Hepatocyte (in vitro differentiated cells): ENCODE measurements around the gene STIM2. TPM values are rescaled to one million over a fixed set of nuclear protein-coding genes. Genes with fewer than 3 reads are reported as not detected.
"Not testable (repeated sequence)": the region's sequence is repeated elsewhere in the genome, so short reads cannot be mapped to it uniquely, and the experiment has no call there.

Experiments used
- DNase-seq: peaks from one replicate; pipeline ENCODE4 v3.0.0-alpha.2; 2016; ENCODE audit warnings: low spot score
- H2AFZ ChIP-seq: fragments of 200-600 bp; sonication (generic); 2 replicates; pipeline ENCODE4 v1.6.0; 2016; ENCODE audit warnings: antibody characterized with exemption, mild to moderate bottlenecking
- H3K27ac ChIP-seq: fragments of 200-600 bp; sonication (generic); 2 replicates; pipeline ENCODE4 v1.5.1; 2016; ENCODE audit warnings: mild to moderate bottlenecking
- H3K27me3 ChIP-seq: fragments of 200-600 bp; sonication (generic); 2 replicates; pipeline ENCODE4 v1.6.1; 2016
- H3K36me3 ChIP-seq: fragments of 200-600 bp; sonication (generic); replicated peaks from 2 replicates; pipeline ENCODE4 v1.5.1; 2016; ENCODE audit warnings: low read depth; ENCODE audit not compliant: insufficient read depth
- H3K4me1 ChIP-seq: fragments of 200-600 bp; sonication (generic); 2 replicates; pipeline ENCODE4 v1.5.1; 2016; ENCODE audit warnings: mild to moderate bottlenecking, moderate library complexity; ENCODE audit not compliant: insufficient read depth
- H3K4me2 ChIP-seq: fragments of 200-600 bp; sonication (generic); 2 replicates; pipeline ENCODE4 v1.6.0; 2016
- H3K4me3 ChIP-seq: fragments of 200-600 bp; sonication (generic); 2 replicates; pipeline ENCODE4 v1.5.1; 2016; ENCODE audit warnings: mild to moderate bottlenecking
- H3K79me2 ChIP-seq: fragments of 200-600 bp; sonication (generic); 2 replicates; pipeline ENCODE4 v1.6.0; 2017; ENCODE audit warnings: mild to moderate bottlenecking
- H3K9me2 ChIP-seq: fragments of 200-600 bp; sonication (generic); replicated peaks from 2 replicates; pipeline ENCODE4 v1.6.0; 2017; ENCODE audit warnings: mild to moderate bottlenecking; ENCODE audit not compliant: insufficient read depth
- H3K9me3 ChIP-seq: fragments of 200-600 bp; sonication (generic); 2 replicates; pipeline ENCODE4 v1.5.1; 2016; ENCODE audit warnings: low read depth, mild to moderate bottlenecking
- H4K20me1 ChIP-seq: fragments of 200-600 bp; sonication (generic); 2 replicates; pipeline ENCODE4 v1.6.0; 2016; ENCODE audit warnings: mild to moderate bottlenecking; ENCODE audit not compliant: insufficient read depth, poor library complexity, severe bottlenecking
- EZH2 ChIP-seq: fragments of 200-600 bp; sonication (generic); IDR thresholded peaks from 2 replicates; pipeline ENCODE4 v1.6.1; 2016; ENCODE audit warnings: antibody characterized with exemption, mild to moderate bottlenecking, borderline replicate concordance
- EZH2phosphoT487 ChIP-seq: fragments of 200-600 bp; sonication (generic); IDR thresholded peaks from one replicate; pipeline ENCODE4 v1.6.1; 2018; ENCODE audit warnings: antibody characterized with exemption, mild to moderate bottlenecking, low read depth, moderate library complexity; ENCODE audit not compliant: unreplicated experiment, severe bottlenecking
- WGBS: methylation state at CpG from one replicate; pipeline ENCODE4 v1.1.6; 2016; ENCODE audit warnings: low lambda C conversion rate; ENCODE audit errors: missing lambda C conversion rate; 5-methylcytosine and 5-hydroxymethylcytosine counted together
- polyA plus RNA-seq: library from polyadenylated mRNA; unstranded; fragments of >200 nt; fragmentation: Nextera tagmentation; extraction: Ambion mirVana; gene quantifications from 2 replicates; pipeline ENCODE4 v1.2.1, GENCODE V29; 2016
- total RNA-seq: library from RNA; depleted of rRNA; stranded (reverse); fragments of >200 nt; gene quantifications from 2 replicates; pipeline ENCODE4 v1.2.3, GENCODE V29; 2014
- TF ChIP-seq, protein P1 (sequence below): fragments of 200-600 bp; sonication (generic); IDR thresholded peaks from 2 replicates; pipeline ENCODE4 v1.5.1; 2016; ENCODE audit warnings: antibody characterized with exemption, mild to moderate bottlenecking; ENCODE audit not compliant: poor library complexity

Gene STIM2
- total and polyA plus RNA-seq, 2 experiments from 2014 or later, result 13.2 to 17.0 TPM

DNA sequence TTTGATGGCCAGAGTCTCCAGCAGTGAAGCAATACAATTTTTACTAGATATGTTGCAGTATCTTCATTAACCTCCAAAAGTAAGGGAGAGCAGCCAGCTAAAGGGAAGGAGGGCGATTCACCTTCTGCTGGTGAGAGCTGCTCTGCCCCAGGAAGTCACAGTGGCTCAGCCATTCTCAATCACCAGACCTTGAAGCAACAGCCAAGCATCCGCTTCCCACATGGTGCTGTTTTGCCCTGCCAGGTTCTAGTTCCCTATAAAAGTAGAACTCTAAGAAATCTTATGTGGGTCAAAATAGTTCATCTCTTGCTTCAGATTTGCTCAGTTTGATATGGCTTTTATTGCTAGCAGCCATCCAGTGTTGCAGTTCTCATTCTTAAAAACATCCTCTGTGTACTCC, 166.8 kb downstream of the STIM2 start:
- Histone ChIP-seq H3K36me3 (no peaks in the 10 kb centered on the region), H3K27ac (no peak overlapping the region), H3K4me1 (no peaks in the 10 kb centered on the region), H4K20me1 (no peaks in the 10 kb centered on the region), H2AFZ (no peak overlapping the region), H3K9me3 (no peaks in the 10 kb centered on the region), H3K9me2 (no peaks in the 10 kb centered on the region), H3K4me3 (no peak overlapping the region), H3K27me3 (no peaks in the 10 kb centered on the region), H3K4me2 (no peak overlapping the region), H3K79me2 (no peaks in the 10 kb centered on the region)
- TF ChIP-seq EZH2phosphoT487 (no peak), EZH2 (no peak)
- TF ChIP-seq, protein P1, sequence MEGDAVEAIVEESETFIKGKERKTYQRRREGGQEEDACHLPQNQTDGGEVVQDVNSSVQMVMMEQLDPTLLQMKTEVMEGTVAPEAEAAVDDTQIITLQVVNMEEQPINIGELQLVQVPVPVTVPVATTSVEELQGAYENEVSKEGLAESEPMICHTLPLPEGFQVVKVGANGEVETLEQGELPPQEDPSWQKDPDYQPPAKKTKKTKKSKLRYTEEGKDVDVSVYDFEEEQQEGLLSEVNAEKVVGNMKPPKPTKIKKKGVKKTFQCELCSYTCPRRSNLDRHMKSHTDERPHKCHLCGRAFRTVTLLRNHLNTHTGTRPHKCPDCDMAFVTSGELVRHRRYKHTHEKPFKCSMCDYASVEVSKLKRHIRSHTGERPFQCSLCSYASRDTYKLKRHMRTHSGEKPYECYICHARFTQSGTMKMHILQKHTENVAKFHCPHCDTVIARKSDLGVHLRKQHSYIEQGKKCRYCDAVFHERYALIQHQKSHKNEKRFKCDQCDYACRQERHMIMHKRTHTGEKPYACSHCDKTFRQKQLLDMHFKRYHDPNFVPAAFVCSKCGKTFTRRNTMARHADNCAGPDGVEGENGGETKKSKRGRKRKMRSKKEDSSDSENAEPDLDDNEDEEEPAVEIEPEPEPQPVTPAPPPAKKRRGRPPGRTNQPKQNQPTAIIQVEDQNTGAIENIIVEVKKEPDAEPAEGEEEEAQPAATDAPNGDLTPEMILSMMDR, result no peak
- WGBS, result 93% methylated on average over 2 of the region's 2 CpGs
- no peak for DNase-seq

DNA sequence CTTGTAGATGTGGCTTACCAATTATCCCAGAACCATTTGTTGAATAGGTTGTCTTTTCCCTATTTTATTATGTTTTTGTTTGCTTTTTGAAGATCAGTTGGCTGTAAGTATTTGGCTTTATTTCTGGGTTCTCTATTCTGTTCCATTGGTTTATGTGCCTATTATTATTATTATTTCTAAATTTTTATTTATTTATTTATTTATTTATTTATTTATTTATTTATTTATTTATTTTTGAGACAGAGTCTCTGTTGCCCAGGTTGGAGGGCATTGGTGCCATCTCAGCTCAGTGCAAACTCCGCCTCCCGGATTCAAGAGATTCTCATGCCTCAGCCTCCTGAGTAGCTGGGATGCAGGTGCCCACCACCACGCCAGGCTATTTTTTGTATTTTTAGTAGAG, 174.5 kb downstream of the STIM2 start:
- H3K4me3 ChIP-seq, H3K79me2 ChIP-seq, H2AFZ ChIP-seq, H3K4me2 ChIP-seq, H3K27me3 ChIP-seq, H3K27ac ChIP-seq, DNase-seq, H3K9me2 ChIP-seq, H3K9me3 ChIP-seq, H3K36me3 ChIP-seq, H4K20me1 ChIP-seq, H3K4me1 ChIP-seq: not testable (repeated sequence)
- whole genome bisulfite sequencing, result 54% methylated on average over 3 of the region's 3 CpGs

DNA sequence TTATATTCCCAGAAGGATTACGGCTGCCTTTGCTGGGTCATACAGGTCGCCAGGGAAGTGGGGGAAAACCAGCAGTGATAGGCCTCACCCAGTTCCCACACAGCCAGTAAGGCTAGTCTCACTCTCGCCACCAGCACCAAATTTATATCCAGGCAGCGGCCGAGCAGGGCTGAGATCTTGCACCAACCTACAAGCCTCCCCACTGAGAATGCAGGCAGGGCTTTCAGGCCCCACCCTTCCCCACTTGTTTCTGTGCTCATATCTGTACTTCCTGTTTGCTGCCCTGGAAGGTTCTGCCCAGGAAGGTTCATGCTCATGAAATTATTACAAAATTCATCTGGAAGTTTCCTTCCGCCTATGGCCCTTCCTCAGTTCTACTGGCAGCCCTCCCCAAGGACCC, 179.7 kb downstream of the STIM2 start:
- Histone ChIP-seq H4K20me1 (no peaks in the 10 kb centered on the region), H3K9me2 (no peaks in the 10 kb centered on the region), H3K9me3 (peaks cover 4% of the 10 kb centered on the region), H3K4me1 (no peaks in the 10 kb centered on the region), H3K79me2 (no peaks in the 10 kb centered on the region), H3K27ac (no peak overlapping the region), H2AFZ (no peak overlapping the region), H3K36me3 (no peaks in the 10 kb centered on the region), H3K27me3 (no peaks in the 10 kb centered on the region), H3K4me3 (no peak overlapping the region), H3K4me2 (no peak overlapping the region)
- WGBS, result 92% methylated on average over 6 of the region's 6 CpGs
- no peak for DNase-seq
- no peak for TF ChIP-seq EZH2phosphoT487
- TF ChIP-seq EZH2, result no peak
- TF ChIP-seq, protein P1, result no peak

DNA sequence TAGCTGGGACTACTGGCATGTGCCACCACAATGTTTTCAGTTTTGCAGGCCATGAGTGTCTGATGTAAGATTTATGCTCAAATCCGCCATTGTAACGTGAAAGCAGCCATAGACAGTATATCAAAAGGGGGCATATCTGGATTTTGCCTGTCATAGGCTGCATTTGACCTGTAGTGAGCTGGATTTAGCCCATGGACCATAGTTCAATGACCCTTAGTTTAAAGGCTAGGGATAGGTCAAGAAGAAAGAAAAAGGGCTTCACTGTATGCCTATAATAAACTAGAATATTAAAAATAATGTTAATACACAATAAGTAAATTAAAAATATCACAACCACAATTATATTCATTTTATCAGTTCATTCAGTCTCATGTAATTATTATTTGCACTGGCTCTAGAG, 181.8 kb downstream of the STIM2 start:
- H3K36me3 ChIP-seq, result no peaks in the 10 kb centered on the region
- H3K9me3 ChIP-seq, result no peaks in the 10 kb centered on the region
- H3K79me2 ChIP-seq, result no peaks in the 10 kb centered on the region
- no peak overlapping the region for H3K4me3 ChIP-seq
- TF ChIP-seq, protein P1, result no peak
- TF ChIP-seq EZH2 (no peak), EZH2phosphoT487 (no peak)
- H2AFZ ChIP-seq, result no peak overlapping the region
- no peak overlapping the region for H3K27ac ChIP-seq
- no peaks in the 10 kb centered on the region for H4K20me1 ChIP-seq
- no peaks in the 10 kb centered on the region for H3K4me1 ChIP-seq
- no peak for DNase-seq
- no peak overlapping the region for H3K4me2 ChIP-seq
- H3K27me3 ChIP-seq, result no peaks in the 10 kb centered on the region
- WGBS, result 90% methylated on average over 2 of the region's 2 CpGs
- H3K9me2 ChIP-seq, result no peaks in the 10 kb centered on the region
